Stimulated activated CD4-positive, alpha-beta T cell treated with anti-CD3 and anti-CD28 coated beads, Interleukin-15, amount 100 ng/mL, for 24 hours (primary cell): ENCODE results near the gene LPCAT1.
"Not testable (repeated sequence)": the region's sequence is repeated elsewhere in the genome, so short reads cannot be mapped to it uniquely, and the experiment has no call there.

ENCODE experiments used
- DNase-seq: peaks from one replicate; pipeline ENCODE4 v3.0.0-alpha.2; 2020

LPCAT1 gene

GRCh38 chr5:1477341-1477740 is 46.4 kb downstream of the LPCAT1 start:
- no peak for DNase-seq

GRCh38 chr5:1476967-1477310 is 46.8 kb downstream of the LPCAT1 start:
- no peak for DNase-seq

- DNase-seq, result no peak
Observed at GRCh38 chr5:1476181-1476966, 47.4 kb downstream of the LPCAT1 start.

- not testable (repeated sequence) for DNase-seq
Observed at GRCh38 chr5:1475544-1475900, 48.2 kb downstream of the LPCAT1 start.

GRCh38 chr5:1474866-1475543 is 48.8 kb downstream of the LPCAT1 start:
- no peak for DNase-seq

GRCh38 chr5:1474183-1474839 is 49.4 kb downstream of the LPCAT1 start:
- no peak for DNase-seq

GRCh38 chr5:1473746-1474145 is 50.0 kb downstream of the LPCAT1 start:
- DNase-seq, result no peak

GRCh38 chr5:1472964-1473628 is 50.7 kb downstream of the LPCAT1 start:
- DNase-seq, result no peak

- no peak for DNase-seq
Observed at GRCh38 chr5:1471997-1472963, 51.5 kb downstream of the LPCAT1 start.

GRCh38 chr5:1471240-1471853 is 52.4 kb downstream of the LPCAT1 start:
- no peak for DNase-seq

- no peak for DNase-seq
Observed at GRCh38 chr5:1470762-1471211, 53.0 kb downstream of the LPCAT1 start.

GRCh38 chr5:1468629-1469527 is 54.9 kb downstream of the LPCAT1 start:
- DNase-seq, result no peak

GRCh38 chr5:1468247-1468612 is 55.5 kb downstream of the LPCAT1 start:
- DNase-seq, result peak; percentile 36

- no peak for DNase-seq
Observed at GRCh38 chr5:1467341-1468246, 56.2 kb downstream of the LPCAT1 start.

- no peak for DNase-seq
Observed at GRCh38 chr5:1466631-1467265, 57.0 kb downstream of the LPCAT1 start.

- DNase-seq, result no peak
Observed at GRCh38 chr5:1465966-1466471, 57.7 kb downstream of the LPCAT1 start.

GRCh38 chr5:1465117-1465516 is 58.6 kb downstream of the LPCAT1 start:
- DNase-seq, result no peak

- DNase-seq, result no peak
Observed at GRCh38 chr5:1464511-1464910, 59.2 kb downstream of the LPCAT1 start.

- DNase-seq, result no peak
Observed at GRCh38 chr5:1464096-1464446, 59.7 kb downstream of the LPCAT1 start.
